CD4-positive, alpha-beta T cell treated with Interleukin-4 for 4 hours (primary cell): ENCODE measurements around the gene DOCK2.
A peak's percentile ranks its signal among the peaks of the same experiment; 100 is the strongest.
"Not testable (repeated sequence)": the region's sequence is repeated elsewhere in the genome, so short reads cannot be mapped to it uniquely, and the experiment has no call there.

ENCODE experiments used
- DNase-seq: peaks from one replicate; pipeline ENCODE4 v3.0.0-alpha.2; 2020

DOCK2 gene

GRCh38 chr5:169798906-169799660 lies 162.0 kb downstream of the DOCK2 start:
- no peak for DNase-seq

DNA sequence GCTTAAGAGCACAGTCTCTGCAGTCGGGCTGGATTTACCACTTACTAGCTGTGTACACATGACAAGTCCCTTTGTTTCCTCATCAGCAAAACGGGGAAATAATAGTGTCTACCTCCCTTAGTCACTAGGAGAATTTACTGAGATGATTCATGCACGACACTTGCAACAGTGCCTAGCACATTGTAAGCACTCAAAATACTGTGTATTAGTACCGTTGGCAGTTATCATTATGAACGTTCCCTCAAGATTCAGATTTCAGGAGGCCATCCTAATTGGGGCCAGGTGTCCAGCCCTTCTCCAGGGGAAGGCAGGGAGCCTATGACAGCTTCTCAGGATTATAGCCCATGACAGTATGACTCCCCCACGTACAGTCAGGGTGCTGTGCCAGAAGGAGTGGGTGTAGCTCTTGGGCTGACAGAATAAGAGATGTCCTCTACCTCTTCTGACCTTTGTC lies 164.3 kb downstream of the DOCK2 start:
- DNase-seq = no peak

GRCh38 chr5:169801781-169802180 lies 164.7 kb downstream of the DOCK2 start:
- no peak for DNase-seq

DNA sequence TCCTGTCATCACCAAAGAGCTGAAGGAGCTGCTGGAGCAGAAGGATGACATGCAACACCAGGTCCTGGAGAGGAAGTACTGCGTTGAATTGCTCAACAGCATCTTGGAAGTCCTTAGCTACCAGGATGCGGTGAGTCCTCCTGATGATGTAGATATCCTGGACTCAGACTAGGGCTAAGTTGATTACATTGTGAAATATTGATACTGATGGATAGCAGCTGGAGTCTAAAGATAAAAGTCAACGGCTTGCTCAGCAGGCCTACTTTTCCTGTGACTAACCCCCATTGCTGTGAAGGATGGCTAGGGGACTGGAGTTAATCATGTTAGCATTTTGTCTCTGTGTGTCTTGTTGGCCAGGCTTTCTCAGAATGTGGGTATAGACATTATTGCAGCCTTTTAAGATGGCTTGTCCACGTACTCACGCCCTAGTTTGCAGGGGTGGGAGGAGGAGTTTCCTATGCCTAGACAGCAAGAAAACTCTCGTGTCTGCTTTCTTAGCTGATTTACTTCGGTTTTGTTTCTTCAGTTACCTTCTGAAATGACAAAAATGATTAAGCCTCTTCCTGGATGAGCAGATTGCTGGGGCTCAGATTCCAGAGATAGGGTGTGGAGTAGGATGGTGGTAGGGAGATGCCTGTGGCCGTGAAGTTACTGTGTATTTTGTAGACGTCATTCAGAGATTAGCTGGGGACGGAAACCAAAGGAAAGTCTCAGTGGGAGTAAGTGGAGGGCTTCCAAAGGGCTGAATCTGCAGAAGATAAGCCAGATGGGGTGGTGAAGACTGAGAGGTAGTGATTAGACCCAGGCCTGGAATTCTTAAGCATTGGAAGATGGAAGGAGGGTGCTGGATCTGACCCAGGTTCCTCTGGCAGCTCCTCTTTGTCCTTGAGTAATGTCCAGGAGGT lies 166.3 kb downstream of the DOCK2 start:
- DNase-seq = no peak

GRCh38 chr5:169804861-169805260 lies 167.8 kb downstream of the DOCK2 start:
- no peak for DNase-seq

DNA sequence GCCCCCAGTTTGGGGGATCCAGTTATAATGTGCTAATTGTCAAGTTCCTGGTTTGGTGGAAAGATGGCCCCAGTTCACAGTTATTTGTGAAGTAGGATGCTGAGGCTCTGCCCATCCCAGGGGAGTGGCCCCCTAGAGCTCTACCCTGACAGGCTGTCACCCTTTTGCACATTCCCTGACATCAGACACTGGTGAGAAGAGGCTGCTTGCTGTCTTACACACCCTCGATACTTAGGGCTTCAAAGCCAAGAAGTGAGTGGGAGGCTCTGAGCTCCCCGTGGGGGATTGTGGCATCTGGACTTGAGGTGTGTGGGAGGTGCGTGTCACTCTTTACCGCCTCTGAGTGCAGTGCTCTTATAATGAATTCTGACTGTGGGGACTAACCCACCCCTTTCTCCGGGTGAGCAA lies 168.5 kb downstream of the DOCK2 start:
- peak; percentile 9 for DNase-seq

GRCh38 chr5:169805937-169806700 lies 169.0 kb downstream of the DOCK2 start:
- no peak for DNase-seq

GRCh38 chr5:169808118-169808581 lies 171.1 kb downstream of the DOCK2 start:
- DNase-seq = no peak

- DNase-seq = not testable (repeated sequence)
These were observed 171.8 kb downstream of the DOCK2 start for GRCh38 chr5:169808880-169809279.

DNA sequence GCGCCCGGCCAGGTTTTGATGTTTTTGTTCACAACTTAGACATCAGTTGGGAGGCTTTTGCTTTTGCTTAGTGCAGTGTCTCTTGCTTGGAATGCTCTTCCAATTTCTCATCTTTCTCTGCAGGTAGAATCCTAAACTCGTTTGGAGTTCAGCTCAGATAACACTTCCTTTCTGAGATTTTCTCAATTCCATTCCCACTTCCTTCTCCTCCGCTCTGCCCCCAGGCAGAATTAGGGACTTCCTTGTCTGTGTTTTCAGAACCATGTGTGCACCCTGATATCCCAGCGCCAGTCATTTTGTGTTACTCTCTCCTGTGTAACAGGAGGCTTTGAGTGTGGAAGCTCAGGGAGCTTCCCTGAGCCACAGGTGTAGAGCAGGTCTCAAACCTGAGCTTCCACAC lies 172.2 kb downstream of the DOCK2 start:
- DNase-seq = no peak

GRCh38 chr5:169810524-169810923 lies 173.4 kb downstream of the DOCK2 start:
- no peak for DNase-seq

GRCh38 chr5:169811023-169811422 lies 173.9 kb downstream of the DOCK2 start:
- DNase-seq = no peak

DNA sequence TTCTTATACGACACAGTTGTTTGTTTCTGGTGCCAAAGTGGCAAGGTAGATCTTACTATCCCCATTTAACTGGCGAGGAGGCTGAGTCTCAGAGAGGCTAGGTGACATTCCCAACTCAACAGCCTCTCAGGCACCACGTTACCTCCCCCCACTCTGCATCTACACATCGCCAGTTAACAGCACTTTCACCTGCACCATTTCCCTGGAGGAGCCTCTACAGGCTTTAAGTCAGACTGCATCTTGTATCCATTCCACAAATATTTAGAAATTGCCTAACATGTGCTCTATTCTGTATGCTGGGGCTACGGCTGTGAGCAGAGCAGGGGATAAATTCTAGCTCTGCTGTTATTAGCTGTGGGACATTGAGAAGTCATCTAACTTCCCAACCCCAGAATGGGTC lies 174.6 kb downstream of the DOCK2 start:
- DNase-seq = no peak

DNA sequence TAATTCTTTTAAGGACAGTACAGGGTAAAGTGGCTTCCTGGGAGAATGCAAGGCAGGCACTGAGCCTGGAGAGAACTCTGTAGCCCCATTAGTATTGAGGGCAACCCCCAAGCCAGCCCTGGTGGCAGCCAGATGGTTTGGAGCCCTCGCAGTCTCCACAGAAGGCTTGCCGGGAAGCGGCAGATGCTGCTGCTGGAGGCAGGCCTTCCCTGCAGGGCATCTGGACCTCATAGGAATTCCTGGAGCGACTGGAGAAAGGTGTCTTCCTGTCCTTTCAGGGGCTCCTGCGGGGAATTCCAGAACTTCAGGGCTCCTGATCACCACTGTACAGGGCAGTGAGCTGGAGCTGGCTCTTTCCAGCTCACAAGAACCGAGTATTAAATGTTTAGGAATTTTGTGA lies 175.7 kb downstream of the DOCK2 start:
- no peak for DNase-seq

GRCh38 chr5:169814045-169814444 lies 177.0 kb downstream of the DOCK2 start:
- DNase-seq = no peak

DNA sequence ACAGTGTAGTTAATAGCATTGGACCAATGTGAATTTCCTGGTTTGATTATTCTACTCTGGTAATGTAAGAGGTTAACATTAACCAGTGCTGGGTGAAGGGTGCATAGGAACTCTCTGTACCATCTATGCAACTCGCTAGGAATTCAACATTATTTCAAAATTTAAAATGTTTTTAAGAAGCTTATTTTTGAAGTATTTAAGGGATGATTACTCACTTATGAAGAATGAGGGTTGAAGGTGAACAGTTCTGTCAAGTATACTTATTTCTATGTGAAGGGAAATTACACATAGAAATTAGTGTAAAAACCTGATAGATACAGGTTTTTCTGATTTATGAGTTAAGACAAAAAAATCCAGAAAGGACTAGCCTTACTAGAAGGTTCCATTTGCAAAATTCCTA lies 177.4 kb downstream of the DOCK2 start:
- DNase-seq = no peak

DNA sequence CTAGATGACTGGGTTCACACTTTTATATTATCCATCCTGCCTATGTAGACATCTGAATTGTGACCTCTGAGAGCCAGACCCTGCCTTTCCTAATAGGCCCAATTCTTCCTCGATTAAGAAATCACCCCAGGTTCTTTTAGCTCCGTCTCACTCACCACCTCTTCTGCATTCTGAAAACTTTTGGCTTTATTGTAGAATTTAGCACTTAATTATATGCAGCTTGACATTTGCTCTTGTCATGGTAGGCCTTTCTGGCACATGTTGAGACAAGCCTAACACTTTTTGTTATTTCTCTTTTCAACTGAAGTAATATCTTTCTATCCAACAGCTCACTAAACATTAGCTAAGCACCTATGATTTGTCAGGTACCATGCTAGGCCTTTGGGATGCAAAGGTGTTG lies 180.0 kb downstream of the DOCK2 start:
- DNase-seq = no peak

GRCh38 chr5:169826618-169827017 lies 189.5 kb downstream of the DOCK2 start:
- no peak for DNase-seq

DNA sequence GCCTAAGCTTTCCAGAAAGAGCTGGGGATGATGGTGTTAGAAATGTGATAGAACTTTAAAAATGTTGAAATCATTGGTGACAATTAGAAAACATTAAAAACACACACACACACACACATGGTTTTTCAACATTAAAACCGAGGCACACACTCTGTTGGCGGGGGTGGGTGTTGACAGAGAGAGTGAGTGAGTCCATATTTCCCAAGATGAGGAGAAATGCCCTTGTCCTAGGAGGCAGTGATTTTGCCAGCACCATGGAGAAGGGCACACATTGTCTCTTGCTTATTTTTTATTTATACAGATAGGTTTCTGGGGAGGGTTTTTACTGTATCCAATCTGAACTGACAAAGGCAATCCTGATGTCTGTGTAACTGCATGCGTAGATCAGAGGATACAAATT lies 190.7 kb downstream of the DOCK2 start:
- no peak for DNase-seq

GRCh38 chr5:169828385-169828784 lies 191.3 kb downstream of the DOCK2 start:
- no peak for DNase-seq

DNA sequence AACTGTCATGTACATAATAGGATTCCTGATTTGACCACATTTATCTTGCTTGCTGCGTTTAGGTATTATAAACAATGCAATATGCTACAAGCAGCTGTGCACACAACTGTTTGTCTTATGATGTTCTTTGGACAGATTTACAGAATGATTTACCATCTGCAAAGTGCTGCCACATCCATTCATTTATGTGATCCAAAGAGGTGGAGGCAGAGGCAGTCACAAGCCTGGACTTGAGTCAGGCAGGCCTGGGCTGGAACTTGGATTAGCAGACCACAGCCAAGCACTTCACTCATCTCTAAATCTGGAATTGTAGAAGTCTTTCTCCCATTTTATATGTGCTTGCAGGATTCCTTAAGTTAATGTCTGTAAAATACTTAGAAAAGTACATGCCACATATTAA lies 194.3 kb downstream of the DOCK2 start:
- DNase-seq = no peak

GRCh38 chr5:169832304-169832703 lies 195.2 kb downstream of the DOCK2 start:
- DNase-seq = no peak

DNA sequence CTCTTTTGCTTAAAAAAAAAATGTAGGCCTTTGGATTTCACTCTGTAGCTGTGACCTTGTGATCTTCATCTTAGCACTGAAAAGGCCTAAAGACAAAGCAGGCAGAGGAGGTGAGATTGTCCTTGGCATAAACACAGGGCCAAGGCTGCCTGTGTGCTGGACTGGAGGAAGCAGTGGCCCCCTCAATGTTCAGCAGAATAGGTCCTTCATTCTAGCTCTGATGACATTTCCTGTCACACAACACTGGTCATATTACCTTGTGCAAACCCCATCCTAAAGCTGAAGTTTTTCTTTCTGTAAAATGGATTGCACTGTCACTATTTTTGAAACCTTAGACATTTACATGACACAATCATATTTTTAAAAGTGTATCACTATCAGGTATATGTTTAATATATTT lies 195.8 kb downstream of the DOCK2 start:
- DNase-seq = no peak
